Keratinocyte (primary cell): ENCODE measurements around the gene ABCA4.

ENCODE experiments used
- EZH2 ChIP-seq: IDR thresholded peaks from one replicate; pipeline ENCODE4 v1.6.1; 2012; ENCODE audit warnings: inconsistent platforms, mild to moderate bottlenecking, low read length, moderate library complexity
- TF ChIP-seq, protein P1 (sequence below), 3 experiments: IDR thresholded peaks in 1 of 3; conservative IDR thresholded peaks in 1 of 3; optimal IDR thresholded peaks in 1 of 3; 2 replicates in 2 of 3; 3 replicates in 1 of 3; pipeline versions ENCODE3 to v1.5.1; 2011; ENCODE audit warnings: low read length in 3 of 3, mild to moderate bottlenecking in 3 of 3, moderate library complexity in 2 of 3, control low read depth in 1 of 3, inconsistent platforms in 1 of 3; ENCODE audit not compliant: insufficient read depth in 2 of 3; ENCODE audit errors: extremely low read depth in 1 of 3

DNA sequence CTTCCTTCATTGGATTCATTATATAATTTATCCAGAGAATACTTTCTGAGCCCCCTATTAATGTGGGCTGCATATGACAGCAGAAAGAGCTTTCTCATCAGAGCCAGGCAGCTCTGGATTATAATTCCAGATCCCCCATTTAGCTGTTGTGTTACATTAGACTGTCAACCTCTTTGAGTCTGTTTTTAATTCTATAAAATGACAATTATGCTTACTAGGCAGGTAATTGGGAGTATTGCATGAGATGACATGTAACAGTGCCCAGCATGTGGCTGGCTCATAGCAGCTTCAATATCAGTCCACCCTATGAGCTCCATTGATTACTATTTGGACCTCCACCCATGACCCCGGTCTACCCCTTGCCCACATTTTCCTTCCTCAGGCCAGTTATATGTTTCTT lies 49.6 kb downstream of the ABCA4 start:
- TF ChIP-seq, protein P1, sequence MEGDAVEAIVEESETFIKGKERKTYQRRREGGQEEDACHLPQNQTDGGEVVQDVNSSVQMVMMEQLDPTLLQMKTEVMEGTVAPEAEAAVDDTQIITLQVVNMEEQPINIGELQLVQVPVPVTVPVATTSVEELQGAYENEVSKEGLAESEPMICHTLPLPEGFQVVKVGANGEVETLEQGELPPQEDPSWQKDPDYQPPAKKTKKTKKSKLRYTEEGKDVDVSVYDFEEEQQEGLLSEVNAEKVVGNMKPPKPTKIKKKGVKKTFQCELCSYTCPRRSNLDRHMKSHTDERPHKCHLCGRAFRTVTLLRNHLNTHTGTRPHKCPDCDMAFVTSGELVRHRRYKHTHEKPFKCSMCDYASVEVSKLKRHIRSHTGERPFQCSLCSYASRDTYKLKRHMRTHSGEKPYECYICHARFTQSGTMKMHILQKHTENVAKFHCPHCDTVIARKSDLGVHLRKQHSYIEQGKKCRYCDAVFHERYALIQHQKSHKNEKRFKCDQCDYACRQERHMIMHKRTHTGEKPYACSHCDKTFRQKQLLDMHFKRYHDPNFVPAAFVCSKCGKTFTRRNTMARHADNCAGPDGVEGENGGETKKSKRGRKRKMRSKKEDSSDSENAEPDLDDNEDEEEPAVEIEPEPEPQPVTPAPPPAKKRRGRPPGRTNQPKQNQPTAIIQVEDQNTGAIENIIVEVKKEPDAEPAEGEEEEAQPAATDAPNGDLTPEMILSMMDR (optimal IDR thresholded peaks at IDR 0.05 in 1 of 3, IDR thresholded peaks at IDR 0.05 in 1 of 3, conservative IDR thresholded peaks at IDR 0.05 in 1 of 3; ENCODE audit: extremely low read depth in 1 of 3, insufficient read depth in 2 of 3, low read length in 3 of 3), result no peak
- no peak for TF ChIP-seq EZH2
